HG03558 (cell line): ENCODE data around the gene GNAO1.

Experiments used
- ATAC-seq: cut with Tn5 transposase; IDR thresholded peaks from one replicate; pipeline ENCODE4 v1.9.1; 2021; ENCODE audit warnings: moderate number of reproducible peaks; ENCODE audit not compliant: unreplicated experiment; ENCODE audit errors: extremely low read depth

Gene GNAO1

DNA sequence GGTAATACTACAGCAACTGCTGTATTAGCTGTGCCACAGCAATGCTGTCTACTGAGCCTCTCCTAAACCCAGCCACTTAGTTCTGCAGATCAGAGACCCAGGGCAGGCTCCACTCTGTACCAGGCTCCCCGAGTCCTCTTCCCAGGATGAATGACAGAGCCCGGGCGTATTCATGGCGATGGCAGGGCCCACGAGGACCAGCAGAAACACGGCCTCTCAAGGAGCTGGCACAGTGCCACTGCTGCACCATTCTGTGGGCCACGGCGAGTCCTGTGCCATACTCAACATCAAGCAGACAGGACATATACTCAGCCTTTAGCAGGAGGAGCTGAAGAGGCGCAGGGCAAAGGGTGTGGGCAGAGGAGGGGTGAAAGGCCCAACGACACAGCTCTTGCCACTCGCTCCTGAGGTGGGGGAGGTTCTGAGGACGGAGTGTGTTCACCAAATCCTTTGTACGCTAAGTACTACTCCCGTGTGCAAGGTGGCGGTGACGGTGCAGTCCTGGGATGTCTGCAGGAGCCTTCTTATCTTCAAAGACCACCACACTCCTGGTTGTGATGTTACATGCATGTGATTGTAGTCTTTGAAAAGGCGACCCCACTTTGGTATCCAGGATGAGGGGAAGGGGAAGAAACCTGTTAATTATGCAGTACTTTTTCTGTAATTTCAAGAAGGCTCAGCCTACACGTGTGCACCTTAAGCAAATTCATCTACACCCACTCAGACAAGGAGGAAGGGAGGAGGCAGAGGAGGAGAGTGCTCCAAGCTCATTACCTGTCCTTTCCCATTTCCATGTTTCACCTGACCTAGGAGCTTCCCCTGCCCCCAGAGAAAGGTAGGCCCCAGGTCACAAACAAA, 136.0 kb downstream of the GNAO1 start:
- no peak for ATAC-seq

DNA sequence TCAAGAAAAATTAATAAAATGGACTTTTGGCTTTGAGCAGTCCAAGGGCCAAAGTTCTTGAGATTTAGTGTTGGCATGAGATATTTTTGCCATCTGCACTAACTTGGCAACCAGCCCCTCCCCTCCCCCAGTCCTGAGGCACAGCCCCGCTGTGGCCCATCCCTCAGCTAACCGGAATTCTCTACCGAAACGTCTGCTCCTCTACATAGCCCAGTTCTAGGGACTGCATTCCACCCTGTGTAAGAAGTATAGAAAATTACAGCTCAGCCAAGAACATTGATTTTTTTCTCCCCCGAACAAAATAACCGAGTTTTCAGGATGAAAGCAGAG, 136.6 kb downstream of the GNAO1 start:
- no peak for ATAC-seq

DNA sequence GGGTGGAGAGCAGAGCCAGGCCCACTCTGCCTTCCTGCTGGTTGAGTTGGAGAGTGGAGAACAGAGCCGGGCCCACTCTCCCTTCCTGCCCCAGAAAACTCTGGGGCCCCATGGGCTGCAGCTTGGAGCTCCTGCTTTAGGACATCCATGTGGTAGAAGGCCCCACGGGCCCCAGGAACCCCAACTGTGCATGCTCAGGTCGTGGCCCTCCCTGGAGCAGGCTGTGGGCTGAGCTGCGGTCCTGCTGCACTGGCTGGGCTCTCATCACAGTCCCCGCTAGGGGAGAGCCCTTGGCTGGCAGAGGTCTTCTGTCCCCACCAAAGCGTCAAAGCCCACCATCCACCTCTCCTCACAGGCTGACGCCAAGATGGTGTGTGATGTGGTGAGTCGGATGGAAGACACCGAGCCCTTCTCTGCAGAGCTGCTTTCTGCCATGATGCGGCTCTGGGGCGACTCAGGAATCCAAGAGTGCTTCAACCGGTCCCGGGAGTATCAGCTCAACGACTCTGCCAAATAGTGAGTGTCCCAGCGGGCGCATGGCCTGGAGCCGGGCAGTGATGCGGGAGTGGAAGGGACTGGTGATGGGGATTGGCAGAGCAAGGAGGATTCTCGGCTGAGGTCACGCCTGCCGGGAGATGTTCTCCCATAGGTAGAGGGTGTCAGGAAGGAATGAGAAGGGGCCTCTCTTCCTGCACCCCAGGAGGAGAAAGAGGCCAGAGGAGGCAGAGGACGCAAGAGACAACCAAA, 137.2 kb downstream of the GNAO1 start:
- ATAC-seq: no peak

DNA sequence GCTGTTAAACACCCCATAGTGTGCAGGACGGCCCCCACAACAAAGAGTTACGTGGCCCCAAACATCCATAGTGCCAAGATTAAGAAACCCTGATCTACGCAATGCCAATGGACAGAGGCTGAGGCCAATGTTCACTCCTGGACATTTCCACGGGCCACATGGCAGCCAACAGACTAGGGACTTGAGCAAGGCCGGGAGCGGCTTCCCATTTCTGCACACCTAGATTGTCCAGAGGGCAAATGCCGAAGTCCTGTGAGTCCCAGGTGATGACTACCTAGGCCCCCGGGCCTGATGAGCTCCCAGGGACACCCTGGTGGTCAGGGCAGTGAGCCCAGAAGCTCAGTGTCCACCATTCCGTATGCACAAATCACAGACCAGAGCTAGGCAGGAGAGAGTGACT, 138.6 kb downstream of the GNAO1 start:
- ATAC-seq: no peak

DNA sequence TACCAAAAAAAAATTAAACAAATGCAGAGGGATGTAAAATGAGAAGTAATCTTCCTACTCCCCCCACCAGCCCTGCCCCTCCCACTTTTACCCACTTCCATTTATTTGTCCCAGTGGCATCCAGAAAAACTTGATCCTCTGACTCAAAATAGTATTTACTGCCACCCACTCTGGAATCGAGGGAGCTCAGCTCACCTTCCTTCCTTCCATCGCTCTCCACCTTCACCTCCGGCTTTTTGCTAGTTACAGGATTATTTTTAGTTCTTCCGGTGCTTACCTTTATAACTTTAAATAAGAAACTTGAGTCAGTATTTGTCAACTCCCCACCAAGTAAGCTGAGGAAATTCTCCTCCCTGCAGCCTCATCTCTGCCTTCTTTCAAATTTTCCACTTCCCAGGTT, 139.2 kb downstream of the GNAO1 start:
- no peak for ATAC-seq

DNA sequence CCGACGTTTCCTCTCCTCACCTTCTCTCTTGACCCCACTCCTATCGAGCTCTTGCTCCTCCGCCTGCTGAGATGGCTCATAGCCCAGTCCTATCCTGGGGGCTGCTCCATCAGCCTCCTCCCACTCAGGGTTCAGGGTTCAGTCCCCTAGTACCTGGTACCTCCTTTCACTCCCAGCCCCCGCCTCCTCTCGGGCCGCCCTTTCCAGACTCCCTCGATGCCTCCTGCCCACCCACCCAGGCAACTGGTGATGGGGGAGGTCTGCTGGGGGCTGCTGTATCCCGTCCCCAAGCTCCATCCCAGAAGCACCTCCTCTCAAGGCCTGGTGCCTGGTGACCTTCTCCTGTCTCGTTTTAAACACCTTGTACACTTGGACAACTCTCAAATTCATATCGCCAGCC, 140.1 kb downstream of the GNAO1 start:
- no peak for ATAC-seq

DNA sequence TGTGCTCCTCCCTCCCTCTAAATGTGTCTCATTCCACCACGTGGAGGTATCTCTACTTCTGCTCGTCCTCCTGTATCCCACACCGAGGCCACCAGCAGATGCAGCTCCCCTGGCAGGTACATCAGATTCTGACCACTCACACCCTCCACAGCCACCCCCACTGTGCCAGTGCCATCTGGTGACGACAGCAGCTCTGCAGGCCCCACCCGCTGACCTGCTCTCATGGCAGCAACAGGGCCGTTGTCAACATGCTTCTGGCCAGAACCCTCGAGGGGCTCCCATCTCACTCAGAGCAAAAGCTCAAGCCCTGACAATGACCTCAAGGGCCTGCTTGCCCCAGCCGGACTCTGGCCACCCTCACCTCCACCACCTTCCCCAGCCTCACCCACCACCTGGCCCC, 140.6 kb downstream of the GNAO1 start:
- ATAC-seq: no peak

DNA sequence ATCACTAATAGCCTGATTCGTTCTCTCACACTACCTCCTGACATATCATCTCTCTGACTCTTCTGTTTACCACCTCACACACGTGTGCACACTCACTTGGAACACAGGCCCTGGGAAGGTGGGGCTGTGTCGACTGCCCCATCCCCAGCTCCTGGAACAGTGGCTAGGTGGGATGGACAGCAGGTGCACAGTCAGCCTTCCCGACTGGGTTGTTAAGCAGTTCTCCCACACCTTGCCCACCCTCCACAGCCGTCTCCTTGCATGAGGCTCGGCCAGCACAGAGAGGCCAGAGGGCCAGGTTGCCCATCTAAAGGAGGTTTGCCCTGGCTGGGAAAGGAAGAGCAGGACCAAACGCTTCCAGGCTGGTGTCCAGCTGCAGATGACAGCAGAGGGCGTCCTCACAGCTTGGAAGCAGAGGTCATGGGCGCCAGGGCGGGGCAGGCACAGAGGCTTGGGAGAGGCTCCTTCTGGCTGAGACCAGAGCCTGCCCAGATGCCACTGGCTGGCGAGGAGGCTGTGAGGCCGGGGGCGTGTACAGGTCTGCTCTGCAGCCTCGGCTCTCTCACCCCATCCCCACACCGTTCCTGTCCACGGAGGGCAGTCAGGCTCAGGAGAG, 141.3 kb downstream of the GNAO1 start:
- ATAC-seq: no peak

DNA sequence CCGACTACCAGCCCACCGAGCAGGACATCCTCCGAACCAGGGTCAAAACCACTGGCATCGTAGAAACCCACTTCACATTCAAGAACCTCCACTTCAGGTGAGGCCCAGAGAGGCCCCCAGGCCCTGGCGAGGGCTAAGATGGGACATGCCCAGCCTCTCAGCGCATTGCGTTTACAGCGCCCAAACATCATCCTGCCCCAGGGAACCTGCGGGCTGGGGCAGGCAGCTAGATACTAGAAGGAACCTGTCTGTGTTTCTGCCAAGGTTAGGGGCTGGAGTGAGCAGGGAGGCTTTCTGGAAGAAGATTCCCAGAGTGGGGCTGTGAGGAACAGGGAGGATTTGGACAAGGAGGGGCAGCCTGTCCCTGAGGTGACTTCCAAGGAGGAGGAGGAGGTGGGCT, 143.5 kb downstream of the GNAO1 start:
- ATAC-seq: no peak

DNA sequence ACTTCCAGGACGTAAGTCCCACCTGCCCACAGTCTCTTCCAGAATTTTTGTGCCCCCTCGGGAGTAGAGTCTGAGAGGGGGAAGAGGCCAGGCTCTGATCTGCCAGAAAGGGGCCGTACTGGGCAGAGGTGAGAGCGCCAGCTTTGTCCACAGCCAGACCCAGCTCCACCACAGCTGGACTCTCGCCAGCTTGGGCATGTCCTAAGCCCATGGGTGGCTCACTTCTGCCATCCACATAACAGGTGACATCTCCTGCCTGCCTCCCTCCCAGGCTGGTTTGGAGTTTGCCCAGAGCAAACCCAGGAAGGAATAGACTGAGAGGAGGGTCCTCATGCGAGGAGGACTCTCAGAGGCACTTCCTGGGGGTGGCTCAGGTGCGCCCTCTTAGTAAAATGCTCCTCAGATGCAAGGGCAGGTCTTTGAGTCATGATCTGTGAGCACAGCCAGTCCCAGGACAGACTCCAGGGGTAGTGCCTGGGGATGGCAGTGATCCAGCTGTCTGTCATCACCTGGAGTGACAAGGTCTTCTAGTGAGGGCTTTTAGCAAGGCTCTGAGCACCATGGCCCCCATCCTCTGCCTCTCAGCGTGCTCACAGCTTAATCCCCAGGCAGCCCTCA, 144.9 kb downstream of the GNAO1 start:
- no peak for ATAC-seq

DNA sequence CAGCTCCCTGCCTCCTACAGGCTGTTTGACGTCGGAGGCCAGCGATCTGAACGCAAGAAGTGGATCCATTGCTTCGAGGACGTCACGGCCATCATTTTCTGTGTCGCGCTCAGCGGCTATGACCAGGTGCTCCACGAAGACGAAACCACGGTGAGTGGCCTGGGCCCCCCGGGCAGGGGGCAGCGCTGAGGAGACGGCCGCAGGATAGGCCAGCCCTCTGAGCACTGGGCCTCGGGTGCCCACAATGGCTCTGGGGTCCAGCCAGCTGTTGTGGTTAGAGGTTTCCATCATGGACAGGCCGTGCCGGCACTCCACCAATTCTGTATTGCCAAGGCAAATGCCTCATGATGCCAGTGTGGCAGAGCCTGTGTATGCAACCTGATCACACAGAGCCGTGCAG, 145.4 kb downstream of the GNAO1 start:
- ATAC-seq: no peak

DNA sequence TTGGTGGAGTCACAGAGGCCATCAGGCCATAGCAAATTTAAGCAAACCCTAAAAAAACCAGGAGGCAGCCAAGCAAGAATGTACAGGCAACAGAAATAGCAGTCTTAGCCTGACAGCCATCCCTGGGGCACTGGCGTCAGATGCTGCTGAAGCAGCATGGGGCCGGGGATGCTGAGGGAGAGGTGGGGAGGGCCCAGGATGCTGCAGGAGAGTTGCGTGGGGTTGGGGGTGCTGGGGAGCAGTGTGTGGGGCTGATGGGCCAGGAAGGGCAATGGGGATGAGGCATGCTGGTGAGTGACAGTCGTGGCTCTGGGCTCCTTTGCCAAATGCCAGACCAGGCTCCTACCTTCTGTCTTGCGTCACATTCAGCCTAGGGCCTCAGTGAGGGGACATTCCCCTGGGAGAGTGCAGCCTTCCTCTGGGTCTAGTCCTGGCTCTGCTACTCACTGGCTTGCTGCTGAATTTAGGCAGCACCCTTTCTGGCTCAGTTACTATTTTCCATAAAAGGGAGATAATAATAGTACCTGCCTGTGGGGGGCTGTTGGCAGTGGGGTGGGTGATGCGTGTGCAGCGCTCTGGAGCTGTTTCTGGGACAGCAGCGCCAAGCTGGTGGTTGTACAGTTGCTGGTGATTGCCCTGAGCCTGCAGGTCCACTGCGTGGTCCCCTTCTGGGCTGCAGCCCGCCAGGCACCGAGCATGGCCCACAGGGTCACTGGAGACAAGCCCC, 146.0 kb downstream of the GNAO1 start:
- no peak for ATAC-seq

DNA sequence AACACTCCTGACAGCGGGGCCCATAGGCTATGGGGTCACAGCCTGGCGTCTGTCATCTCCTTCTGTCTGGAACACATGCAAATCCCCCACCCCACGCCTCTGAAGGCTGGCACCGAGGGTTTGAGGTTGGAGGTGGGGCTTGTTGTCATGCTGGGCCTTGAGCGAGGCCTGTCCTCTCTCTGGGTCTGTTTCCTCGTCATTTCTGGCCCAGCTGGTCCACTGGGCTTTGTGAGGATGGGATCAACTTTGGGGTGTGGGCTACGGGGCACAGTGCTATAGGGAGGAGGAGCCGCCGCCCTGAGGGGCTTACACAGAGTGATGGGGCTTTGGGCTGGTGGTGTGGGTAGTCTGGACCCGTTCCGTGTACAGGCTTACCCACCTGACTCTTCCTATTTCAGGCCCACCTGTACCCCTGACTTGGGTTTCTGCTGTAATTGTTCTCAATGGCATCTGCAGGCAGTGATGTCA, 146.6 kb downstream of the GNAO1 start:
- no peak for ATAC-seq

DNA sequence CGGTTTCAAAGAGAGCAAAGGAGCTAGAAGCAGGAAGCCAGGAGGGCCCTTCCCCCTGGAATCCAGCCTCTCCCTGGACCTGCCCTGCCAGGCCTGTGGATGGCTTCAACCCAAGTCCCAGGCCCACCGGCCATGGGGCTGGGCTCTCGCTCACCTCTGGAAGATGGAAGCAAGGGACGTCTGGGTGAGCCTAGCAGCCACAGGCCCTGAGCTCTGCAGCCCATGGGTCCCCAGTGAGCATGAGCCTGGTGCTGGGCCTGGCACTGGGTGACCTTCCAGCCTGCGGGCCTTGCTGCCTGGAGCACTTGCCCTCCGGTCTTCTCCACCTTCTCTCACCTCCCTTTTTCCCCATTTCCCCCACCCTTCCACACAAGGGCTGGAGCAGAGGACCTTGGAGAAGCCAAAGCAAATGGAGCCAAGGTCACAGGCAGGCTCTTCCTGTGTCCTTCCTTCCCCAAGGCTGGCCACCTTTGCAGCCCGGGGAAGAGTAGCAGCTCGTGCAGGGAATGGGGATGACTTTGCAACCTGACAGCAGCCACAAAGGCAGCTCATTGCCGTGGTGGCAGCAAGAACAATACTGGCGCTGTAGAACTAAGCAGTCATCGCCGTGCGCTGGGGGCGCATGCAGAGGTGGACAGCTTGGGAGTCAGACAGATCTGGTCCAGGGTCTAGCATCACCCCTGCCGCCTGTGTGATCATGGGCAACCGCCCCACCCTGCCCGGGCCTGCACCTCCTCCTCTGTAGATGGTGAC, 147.5 kb downstream of the GNAO1 start:
- no peak for ATAC-seq

DNA sequence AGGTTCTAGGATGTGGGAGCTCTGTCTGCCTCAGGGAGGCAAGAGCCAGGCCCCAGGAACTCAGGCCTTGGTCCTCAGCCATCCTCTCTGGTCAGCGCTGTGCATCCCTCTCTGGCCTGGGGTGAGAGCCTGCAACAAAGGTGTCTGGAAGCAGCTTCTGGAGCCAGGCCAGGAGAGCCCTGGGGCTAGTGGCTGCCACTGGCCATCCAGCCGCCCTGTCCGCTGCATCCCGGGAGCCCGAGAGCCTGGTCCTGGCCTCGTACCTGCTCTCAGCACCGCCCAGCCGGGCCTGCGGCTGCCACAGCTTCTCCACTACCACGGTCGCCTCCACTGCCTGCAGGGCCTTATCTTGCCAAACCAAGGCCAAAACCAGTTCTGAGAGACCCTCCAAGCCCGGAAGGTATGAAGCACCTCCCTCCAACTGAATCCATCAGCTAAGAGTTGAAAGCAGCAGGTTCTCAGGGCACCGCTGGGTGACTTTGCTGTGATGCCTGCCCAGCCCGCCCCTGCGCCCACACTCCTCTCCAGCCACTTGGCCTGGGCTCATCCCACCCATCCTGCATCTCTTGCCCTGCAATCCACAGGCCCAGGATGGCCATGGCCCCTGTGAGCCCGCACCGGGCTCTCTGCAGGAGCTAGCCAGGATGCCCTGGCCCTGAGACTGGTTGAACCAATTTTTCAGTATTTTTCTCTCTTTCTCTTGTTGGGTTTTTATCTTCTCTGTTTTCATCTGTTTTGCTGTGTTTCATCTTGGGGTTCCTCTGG, 148.3 kb downstream of the GNAO1 start:
- ATAC-seq: no peak

DNA sequence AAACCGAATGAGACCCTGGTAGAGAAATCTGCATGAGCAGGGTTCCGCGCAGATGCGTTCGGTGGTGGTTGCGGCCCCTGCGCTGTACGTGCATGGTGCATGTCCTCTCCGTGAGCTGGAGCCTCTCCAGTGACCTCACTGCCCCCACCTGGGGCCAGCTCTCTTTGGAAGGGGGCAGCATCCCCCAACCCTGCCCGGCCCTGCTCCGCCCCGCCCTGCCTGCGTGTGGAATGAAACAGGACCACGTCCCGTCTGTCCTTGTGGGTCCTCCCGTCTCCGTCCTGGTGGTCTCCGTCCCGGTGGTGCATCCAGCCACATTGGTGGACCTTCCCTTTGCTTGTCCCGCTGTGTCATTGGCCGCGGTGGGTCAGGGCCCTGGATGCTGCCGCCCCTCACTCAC, 149.1 kb downstream of the GNAO1 start:
- no peak for ATAC-seq

DNA sequence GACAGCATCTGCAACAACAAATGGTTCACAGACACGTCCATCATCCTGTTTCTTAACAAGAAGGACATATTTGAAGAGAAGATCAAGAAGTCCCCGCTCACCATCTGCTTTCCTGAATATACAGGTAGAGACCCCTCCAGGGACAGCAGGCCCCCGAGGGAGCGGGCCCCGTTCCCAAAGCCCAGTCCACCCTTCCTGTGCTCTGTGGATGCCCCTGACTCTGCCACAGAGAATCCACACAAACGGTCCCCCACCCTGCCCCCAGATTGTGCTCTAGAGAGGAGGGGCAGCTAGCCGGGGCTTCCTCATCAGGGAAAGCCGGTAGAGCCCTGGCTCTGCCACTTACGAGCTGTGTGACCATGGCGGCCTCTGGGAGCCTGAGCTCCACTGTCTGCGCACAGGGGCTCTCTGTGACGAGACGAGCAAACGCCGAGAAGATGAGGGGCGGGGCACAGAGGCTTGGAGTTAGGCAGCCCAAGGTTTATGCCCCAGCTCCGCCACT, 149.6 kb downstream of the GNAO1 start:
- no peak for ATAC-seq

DNA sequence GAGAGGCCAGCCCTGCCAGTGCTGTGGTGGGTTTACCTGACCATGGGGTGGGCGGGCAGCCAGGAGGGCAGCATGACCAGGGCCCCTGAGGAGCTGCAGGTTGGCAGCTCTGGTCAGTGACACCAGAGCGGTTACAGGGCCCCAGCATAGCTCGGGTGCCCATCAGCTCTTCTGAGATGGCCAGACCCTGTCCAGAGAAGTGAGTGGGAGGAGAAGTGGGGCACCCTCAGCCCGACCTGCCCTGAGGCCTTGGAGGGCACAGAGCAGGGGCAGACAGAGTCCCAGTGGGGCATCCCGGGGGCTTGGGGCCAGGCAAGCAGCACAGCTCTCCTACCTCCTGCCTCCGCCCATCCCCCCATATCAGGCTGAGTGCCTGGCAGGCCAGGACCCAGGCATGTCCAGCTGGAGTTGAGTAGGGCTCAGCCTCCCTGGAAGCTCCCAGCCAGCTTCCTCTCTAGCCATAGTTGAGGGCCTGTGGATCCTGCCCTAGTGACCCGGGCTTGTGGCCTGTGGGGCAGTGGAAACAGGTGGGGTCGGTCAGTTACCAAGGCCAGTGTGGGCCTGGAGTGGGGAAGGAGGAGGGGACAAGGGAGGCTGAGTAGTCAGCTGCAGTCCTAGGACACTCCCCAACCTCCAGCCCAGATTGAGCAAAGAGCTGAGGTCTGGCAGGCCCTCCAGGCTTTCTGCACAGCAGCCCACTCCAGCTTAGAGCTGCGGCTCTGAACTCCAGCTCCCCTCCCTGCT, 150.5 kb downstream of the GNAO1 start:
- no peak for ATAC-seq
